Measurements from ENCODE around the gene TROAP.

TROAP gene

DNA sequence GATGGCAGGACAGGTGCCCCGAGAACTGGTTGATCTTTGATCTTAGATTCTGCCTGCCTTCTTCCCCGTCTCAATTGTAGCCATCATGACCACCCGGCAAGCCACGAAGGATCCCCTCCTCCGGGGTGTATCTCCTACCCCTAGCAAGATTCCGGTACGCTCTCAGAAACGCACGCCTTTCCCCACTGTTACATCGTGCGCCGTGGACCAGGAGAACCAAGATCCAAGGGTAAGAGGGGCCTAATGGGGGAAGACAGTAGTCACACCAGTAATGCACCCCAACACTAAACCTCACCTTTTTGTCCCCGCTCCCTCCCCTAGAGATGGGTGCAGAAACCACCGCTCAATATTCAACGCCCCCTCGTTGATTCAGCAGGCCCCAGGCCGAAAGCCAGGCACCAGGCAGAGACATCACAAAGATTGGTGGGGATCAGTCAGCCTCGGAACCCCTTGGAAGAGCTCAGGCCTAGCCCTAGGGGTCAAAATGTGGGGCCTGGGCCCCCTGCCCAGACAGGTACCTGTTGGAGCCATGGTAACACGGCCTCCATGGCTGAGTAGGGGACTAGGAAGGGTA is 556 bp downstream of the TROAP start:
- ATAC-seq (ENCODE audit: low read depth) (no peak), DNase-seq (ENCODE audit: low spot score) (peak; percentile 21)
- Histone ChIP-seq H3K4me1 (ENCODE audit: insufficient read depth, poor library complexity, severe bottlenecking) (peaks cover 4% of the 10 kb centered on the region), H3K27ac (ENCODE audit: poor library complexity, severe bottlenecking) (peak overlapping the region; percentile 48), H3K4me3 (ENCODE audit: severe bottlenecking) (peak overlapping the region; percentile 49), H3K36me3 (ENCODE audit: low read depth) (peaks cover 33% of the 10 kb centered on the region), H3K27me3 (ENCODE audit: insufficient read depth, poor library complexity, severe bottlenecking) (no peaks in the 10 kb centered on the region), H3K9me3 (ENCODE audit: severe bottlenecking) (no peaks in the 10 kb centered on the region)
- TF ChIP-seq, protein P1, sequence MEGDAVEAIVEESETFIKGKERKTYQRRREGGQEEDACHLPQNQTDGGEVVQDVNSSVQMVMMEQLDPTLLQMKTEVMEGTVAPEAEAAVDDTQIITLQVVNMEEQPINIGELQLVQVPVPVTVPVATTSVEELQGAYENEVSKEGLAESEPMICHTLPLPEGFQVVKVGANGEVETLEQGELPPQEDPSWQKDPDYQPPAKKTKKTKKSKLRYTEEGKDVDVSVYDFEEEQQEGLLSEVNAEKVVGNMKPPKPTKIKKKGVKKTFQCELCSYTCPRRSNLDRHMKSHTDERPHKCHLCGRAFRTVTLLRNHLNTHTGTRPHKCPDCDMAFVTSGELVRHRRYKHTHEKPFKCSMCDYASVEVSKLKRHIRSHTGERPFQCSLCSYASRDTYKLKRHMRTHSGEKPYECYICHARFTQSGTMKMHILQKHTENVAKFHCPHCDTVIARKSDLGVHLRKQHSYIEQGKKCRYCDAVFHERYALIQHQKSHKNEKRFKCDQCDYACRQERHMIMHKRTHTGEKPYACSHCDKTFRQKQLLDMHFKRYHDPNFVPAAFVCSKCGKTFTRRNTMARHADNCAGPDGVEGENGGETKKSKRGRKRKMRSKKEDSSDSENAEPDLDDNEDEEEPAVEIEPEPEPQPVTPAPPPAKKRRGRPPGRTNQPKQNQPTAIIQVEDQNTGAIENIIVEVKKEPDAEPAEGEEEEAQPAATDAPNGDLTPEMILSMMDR (IDR thresholded peaks at IDR 0.05; ENCODE audit: poor library complexity, severe bottlenecking): no peak

DNA sequence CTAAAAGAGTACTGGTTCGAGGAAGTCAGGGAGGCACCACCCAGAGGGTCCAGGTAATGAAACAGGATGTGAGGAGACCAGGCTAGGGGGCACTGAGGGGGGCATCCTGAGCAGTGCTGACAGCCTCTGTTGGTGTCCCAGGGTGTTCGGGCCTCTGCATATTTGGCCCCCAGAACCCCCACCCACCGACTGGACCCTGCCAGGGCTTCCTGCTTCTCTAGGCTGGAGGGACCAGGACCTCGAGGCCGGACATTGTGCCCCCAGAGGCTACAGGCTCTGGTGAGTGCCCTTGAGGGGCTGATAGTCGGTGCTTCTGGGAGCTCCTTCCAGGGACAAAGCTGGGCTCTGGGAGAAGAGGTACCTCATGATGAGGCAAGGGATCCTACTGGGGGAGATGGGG is 2.6 kb downstream of the TROAP start:
- H3K4me1 ChIP-seq (ENCODE audit: insufficient read depth, poor library complexity, severe bottlenecking): peaks cover 4% of the 10 kb centered on the region
- peaks cover 46% of the 10 kb centered on the region for H3K36me3 ChIP-seq (ENCODE audit: low read depth)
- no peak overlapping the region for H3K4me3 ChIP-seq (ENCODE audit: severe bottlenecking)
- H3K27me3 ChIP-seq (ENCODE audit: insufficient read depth, poor library complexity, severe bottlenecking): no peaks in the 10 kb centered on the region
- DNase-seq (ENCODE audit: low spot score) (peak; percentile 41), ATAC-seq (ENCODE audit: low read depth) (no peak)
- TF ChIP-seq, protein P1 (IDR thresholded peaks at IDR 0.05; ENCODE audit: poor library complexity, severe bottlenecking): no peak
- no peaks in the 10 kb centered on the region for H3K9me3 ChIP-seq (ENCODE audit: severe bottlenecking)
- no peak overlapping the region for H3K27ac ChIP-seq (ENCODE audit: poor library complexity, severe bottlenecking)

DNA sequence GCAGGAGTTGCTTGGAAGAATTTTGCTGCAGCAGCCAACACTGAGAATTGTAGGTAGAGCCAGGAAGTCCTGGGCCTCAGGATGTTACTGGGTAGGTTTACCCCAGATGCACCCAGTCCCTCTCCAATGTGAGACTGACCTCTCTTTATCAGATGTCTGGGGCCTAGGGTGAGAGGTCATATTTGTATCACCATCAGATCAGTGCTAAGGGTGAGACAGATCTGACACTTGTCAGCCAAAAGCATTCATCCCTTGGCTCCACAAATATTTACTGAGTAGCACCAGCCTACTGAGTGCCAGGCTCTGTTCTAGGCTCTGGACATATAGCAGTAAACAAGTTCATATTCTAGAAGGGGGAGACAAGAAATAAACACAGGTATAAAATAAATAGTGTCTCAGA is 4.3 kb downstream of the TROAP start:
- TF ChIP-seq, protein P1 (IDR thresholded peaks at IDR 0.05; ENCODE audit: poor library complexity, severe bottlenecking): no peak

DNA sequence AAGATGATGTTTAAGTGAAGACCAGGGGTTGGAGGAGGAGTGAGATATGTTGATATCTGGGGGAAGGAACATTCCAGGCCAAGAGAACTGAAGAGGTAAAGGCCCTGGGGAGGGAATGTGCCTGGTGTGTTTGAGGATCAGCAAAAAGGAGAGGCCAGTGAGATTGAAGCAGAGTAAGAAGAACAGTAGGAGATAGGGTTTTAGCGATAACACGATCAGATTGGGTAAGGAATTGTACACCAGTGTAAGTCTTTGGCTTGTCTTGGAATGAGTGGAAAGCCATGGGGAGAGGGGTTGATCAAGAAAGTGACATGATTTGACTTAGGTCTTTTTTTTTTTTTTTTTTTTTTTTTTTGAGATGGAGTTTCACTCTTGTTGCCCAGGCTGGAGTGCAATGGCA is 4.8 kb downstream of the TROAP start:
- ATAC-seq (ENCODE audit: low read depth) (no peak), DNase-seq (ENCODE audit: low spot score) (no peak)
- Histone ChIP-seq H3K4me3 (ENCODE audit: severe bottlenecking) (no peak overlapping the region), H3K9me3 (ENCODE audit: severe bottlenecking) (no peaks in the 10 kb centered on the region), H3K27me3 (ENCODE audit: insufficient read depth, poor library complexity, severe bottlenecking) (no peaks in the 10 kb centered on the region), H3K36me3 (ENCODE audit: low read depth) (peaks cover 53% of the 10 kb centered on the region), H3K4me1 (ENCODE audit: insufficient read depth, poor library complexity, severe bottlenecking) (peaks cover 4% of the 10 kb centered on the region), H3K27ac (ENCODE audit: poor library complexity, severe bottlenecking) (no peak overlapping the region)
- TF ChIP-seq, protein P1 (IDR thresholded peaks at IDR 0.05; ENCODE audit: poor library complexity, severe bottlenecking): no peak

More for the DNA sequence above, 4.3 kb downstream of the TROAP start:
- no peak for ATAC-seq (ENCODE audit: low read depth)
- Histone ChIP-seq H3K36me3 (ENCODE audit: low read depth) (peaks cover 53% of the 10 kb centered on the region), H3K9me3 (ENCODE audit: severe bottlenecking) (no peaks in the 10 kb centered on the region), H3K4me3 (ENCODE audit: severe bottlenecking) (no peak overlapping the region), H3K27ac (ENCODE audit: poor library complexity, severe bottlenecking) (no peak overlapping the region), H3K27me3 (ENCODE audit: insufficient read depth, poor library complexity, severe bottlenecking) (no peaks in the 10 kb centered on the region), H3K4me1 (ENCODE audit: insufficient read depth, poor library complexity, severe bottlenecking) (peaks cover 4% of the 10 kb centered on the region)
- DNase-seq (ENCODE audit: low spot score): no peak

DNA sequence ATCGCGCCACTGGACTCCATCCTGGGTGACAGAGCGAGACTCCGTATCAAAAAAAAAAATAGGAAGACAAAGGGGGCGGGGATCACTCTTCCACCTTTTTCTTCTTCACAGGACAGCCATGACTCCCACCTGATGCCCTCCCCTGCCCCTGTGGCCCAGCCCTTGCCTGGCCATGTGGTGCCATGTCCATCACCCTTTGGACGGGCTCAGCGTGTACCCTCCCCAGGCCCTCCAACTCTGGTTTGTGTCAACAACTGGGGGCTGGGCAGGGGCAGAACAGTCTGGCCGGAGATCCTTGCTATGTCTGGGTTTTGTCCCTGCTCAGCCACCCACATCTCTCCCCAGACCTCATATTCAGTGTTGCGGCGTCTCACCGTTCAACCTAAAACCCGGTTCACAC is 5.8 kb downstream of the TROAP start:
- H3K36me3 ChIP-seq (ENCODE audit: low read depth): peaks cover 50% of the 10 kb centered on the region
- no peak overlapping the region for H3K27ac ChIP-seq (ENCODE audit: poor library complexity, severe bottlenecking)
- no peaks in the 10 kb centered on the region for H3K27me3 ChIP-seq (ENCODE audit: insufficient read depth, poor library complexity, severe bottlenecking)
- peaks cover 4% of the 10 kb centered on the region for H3K4me1 ChIP-seq (ENCODE audit: insufficient read depth, poor library complexity, severe bottlenecking)
- DNase-seq (ENCODE audit: low spot score): peak; percentile 30
- ATAC-seq (ENCODE audit: low read depth): no peak
- H3K4me3 ChIP-seq (ENCODE audit: severe bottlenecking): no peak overlapping the region
- TF ChIP-seq, protein P1 (IDR thresholded peaks at IDR 0.05; ENCODE audit: poor library complexity, severe bottlenecking): no peak
- H3K9me3 ChIP-seq (ENCODE audit: severe bottlenecking): no peaks in the 10 kb centered on the region

Measured in RWPE2 (cell line).